SJSA1 (cell line): ENCODE results near the gene QSER1. TPM values are rescaled to one million over a fixed set of nuclear protein-coding genes. Genes with fewer than 3 reads are reported as not detected.

Source experiments
- DNase-seq, 2 experiments: peaks; one replicate each; pipeline ENCODE4 v3.0.0-alpha.2; 2015 to 2020; ENCODE audit warnings: low spot score in 2 of 2, low read depth in 1 of 2
- H3K27ac ChIP-seq: fragments of 250-450 bp; sonication (Bioruptor Pico); 2 replicates; pipeline ENCODE4 v1.5.1; 2020; ENCODE audit warnings: mild to moderate bottlenecking, moderate library complexity
- H3K27me3 ChIP-seq: fragments of 250-450 bp; sonication (Bioruptor Pico); replicated peaks from 2 replicates; pipeline ENCODE4 v1.5.1; 2020; ENCODE audit warnings: mild to moderate bottlenecking, moderate library complexity
- H3K36me3 ChIP-seq: fragments of 250-450 bp; sonication (Bioruptor Pico); 2 replicates; pipeline ENCODE4 v1.5.1; 2020; ENCODE audit warnings: mild to moderate bottlenecking
- H3K4me1 ChIP-seq: fragments of 250-450 bp; sonication (Bioruptor Pico); replicated peaks from 2 replicates; pipeline ENCODE4 v1.6.1; 2021; ENCODE audit warnings: mild to moderate bottlenecking
- H3K4me3 ChIP-seq: fragments of 250-450 bp; sonication (Bioruptor Pico); 2 replicates; pipeline ENCODE4 v1.5.1; 2020; ENCODE audit warnings: mild to moderate bottlenecking
- H3K9me3 ChIP-seq: fragments of 250-450 bp; sonication (Bioruptor Pico); replicated peaks from 2 replicates; pipeline ENCODE4 v1.5.1; 2020; ENCODE audit warnings: mild to moderate bottlenecking
- total RNA-seq: library from RNA; depleted of rRNA; stranded (reverse); fragments of >200 nt; shearing (Covaris generic); gene quantifications from 2 replicates; pipeline ENCODE4 v1.2.3, GENCODE V29; 2014

QSER1 gene
- total RNA-seq, 1 experiment from 2014 or later, result 24.9 TPM

DNA sequence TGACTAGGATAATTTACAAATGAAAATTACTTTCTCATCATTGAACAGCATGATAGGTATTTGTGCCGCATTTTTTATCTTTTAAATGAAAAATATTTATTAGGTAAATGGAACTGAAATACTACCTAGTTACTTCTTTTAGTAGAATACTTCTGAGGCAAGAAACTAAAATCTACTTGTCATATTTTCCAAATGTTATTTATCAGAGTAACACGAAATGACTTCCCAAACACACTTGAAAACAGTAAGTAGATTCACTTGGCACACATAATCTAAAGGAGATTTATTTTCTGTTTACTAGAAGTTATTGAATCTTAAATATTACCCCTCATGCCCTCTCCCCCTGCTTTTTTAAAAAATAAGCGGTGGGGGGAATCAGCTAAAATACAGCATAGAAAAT lies 2.3 kb downstream of the QSER1 start:
- H3K4me3 ChIP-seq, result no peak overlapping the region
- 0 out of 2 replicates have a peak, but pooled peaks cover 3% of the 10 kb centered on the region for H3K4me1 ChIP-seq
- no peak for DNase-seq
- H3K9me3 ChIP-seq, result no peaks in the 10 kb centered on the region
- peaks cover 18% of the 10 kb centered on the region for H3K36me3 ChIP-seq
- peak overlapping the region; percentile 74 for H3K27ac ChIP-seq
- H3K27me3 ChIP-seq, result no peaks in the 10 kb centered on the region

DNA sequence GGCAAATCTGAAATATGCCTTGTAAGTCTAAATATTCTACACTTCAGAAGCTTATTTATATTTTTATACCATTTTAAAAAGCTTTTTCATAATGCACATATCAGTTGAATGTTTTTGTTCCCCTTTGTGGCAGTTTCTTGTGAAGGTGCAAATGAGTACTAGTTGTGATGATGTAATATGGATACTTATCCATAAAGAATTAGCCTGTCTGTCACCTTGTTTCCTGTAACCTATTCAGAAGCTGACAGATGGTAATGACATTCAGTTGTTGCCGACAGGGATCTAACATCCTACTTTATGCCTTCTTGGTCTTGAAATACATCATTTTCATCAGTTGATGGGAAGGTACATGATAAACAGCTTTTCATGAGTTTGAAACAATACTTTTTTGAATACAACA lies 2.9 kb downstream of the QSER1 start:
- DNase-seq, result no peak
- Histone ChIP-seq H3K27ac (no peak overlapping the region), H3K27me3 (no peaks in the 10 kb centered on the region), H3K9me3 (no peaks in the 10 kb centered on the region), H3K4me3 (no peak overlapping the region), H3K36me3 (peaks cover 24% of the 10 kb centered on the region), H3K4me1 (0 out of 2 replicates have a peak, but pooled peaks cover 3% of the 10 kb centered on the region)

DNA sequence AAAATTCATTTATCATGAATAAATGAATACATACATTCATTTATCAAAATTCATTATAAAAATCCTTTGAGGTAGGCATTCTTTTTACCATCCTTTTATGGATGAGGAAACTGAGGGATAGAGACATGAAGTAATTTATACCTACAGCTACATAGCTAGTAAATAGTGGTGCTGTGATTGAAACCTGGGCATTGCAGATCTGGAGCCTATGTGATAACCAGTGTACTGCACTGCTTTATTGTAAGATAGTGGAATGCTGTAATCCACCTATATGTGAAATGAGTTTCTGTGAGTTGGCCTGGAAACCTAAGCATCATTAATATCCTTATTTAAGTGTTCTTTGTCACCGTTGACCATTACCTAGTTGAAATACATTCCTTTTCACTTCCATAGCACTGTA lies 4.5 kb downstream of the QSER1 start:
- peaks cover 28% of the 10 kb centered on the region for H3K36me3 ChIP-seq
- no peak overlapping the region for H3K27ac ChIP-seq
- no peaks in the 10 kb centered on the region for H3K9me3 ChIP-seq
- no peak for DNase-seq
- no peaks in the 10 kb centered on the region for H3K4me1 ChIP-seq
- no peak overlapping the region for H3K4me3 ChIP-seq
- H3K27me3 ChIP-seq, result no peaks in the 10 kb centered on the region

DNA sequence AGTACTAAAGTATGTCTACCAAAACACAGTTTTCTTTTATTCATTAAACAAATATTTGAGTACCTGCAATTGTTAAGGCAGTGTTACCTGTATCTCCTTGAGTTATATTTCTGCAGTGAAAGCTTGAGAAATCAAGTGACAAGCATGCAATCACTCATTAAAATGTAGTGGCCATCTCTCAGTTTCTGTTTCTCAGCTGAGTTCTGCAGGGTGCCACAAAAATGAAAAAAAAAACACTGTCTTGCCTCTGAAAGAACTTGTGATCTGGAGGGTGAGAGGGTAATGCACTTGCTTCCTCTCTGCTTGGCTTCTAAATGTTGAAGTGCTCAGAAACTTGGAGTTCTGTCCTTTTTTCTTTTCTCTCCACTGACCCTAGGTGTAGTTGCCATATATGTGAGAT lies 6.8 kb downstream of the QSER1 start:
- Histone ChIP-seq H3K4me1 (no peaks in the 10 kb centered on the region), H3K4me3 (no peak overlapping the region), H3K36me3 (peaks cover 22% of the 10 kb centered on the region), H3K9me3 (no peaks in the 10 kb centered on the region), H3K27me3 (no peaks in the 10 kb centered on the region), H3K27ac (no peak overlapping the region)
- DNase-seq, result no peak

DNA sequence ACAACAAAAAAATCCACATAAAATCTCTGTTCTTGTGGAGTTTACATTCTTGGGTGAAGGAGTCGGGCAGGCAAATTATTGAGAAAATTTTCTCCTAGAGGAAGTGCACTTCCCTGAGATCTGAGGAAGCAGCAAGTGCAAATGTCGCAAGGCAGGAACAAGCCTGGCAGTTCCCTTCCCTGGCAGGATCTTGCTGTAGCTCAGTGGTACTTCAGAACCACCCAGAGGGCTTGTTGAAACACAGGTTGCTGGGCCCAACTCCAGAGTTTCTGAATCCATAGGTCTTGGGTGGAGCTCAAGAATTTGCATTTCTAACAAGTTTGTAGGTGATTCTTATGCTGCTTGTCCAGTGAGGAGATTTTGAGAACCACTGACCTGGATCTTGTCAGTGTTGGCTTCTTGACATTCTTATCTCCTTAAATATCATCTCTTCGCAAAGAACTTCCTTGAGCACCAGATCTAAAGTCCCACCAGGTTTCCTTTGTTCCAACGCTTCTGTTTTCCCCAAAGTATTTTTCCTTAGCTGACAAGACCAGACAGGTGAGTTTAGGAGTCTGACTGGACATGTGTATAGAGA lies 9.6 kb downstream of the QSER1 start:
- Histone ChIP-seq H3K4me1 (no peaks in the 10 kb centered on the region), H3K9me3 (no peaks in the 10 kb centered on the region), H3K36me3 (peaks cover 22% of the 10 kb centered on the region), H3K4me3 (no peak overlapping the region), H3K27ac (no peak overlapping the region), H3K27me3 (no peaks in the 10 kb centered on the region)
- DNase-seq, result no peak

DNA sequence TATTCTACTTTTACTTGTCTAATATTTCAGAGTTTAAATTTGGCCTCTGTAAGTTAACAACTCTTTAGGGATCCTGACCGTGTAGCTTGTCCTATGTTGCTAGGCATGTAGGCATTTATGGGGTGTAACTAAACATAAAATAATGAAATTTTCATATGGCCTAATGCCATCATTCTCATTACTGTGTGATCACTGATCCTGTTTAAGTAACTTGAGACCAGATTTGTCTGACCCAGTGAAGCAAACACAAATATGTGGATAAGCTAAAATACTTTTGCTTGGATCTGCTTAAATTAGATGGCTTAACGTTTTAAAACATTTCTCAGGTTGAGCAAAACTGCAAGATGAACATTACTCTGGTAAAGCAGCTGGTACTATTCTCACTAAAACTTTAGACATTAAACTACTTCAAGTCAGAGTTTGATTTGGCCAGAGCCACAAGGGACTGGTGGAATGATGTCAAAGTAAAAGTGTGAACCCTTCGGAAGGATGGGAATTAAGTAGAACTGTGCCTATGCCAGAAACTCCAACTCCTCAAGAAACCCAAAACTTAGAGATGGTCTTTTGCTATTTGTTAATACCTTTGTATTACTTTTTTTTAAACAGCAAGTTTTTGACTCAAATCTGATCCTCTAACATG lies 12.5 kb downstream of the QSER1 start:
- no peak for DNase-seq
- Histone ChIP-seq H3K36me3 (peaks cover 10% of the 10 kb centered on the region), H3K4me3 (no peak overlapping the region), H3K9me3 (no peaks in the 10 kb centered on the region), H3K4me1 (no peaks in the 10 kb centered on the region), H3K27ac (no peak overlapping the region), H3K27me3 (no peaks in the 10 kb centered on the region)

DNA sequence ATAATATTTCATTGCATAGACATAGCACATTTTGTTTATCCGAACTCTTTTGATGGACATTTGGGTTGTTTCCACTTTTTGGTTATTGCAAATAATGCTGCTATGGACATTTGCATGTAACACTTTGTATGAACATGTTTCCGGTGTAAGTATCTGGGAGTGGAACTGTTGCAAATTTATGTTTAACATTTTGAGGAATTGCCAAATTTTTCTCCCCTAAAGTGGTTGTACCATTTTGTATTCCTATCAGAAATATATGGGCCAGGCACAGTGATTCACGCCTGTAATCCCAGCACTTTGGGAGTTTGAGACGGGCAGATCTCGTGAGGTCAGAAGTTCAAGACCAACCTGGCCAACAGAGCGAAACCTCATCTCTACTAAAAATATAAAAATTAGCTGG lies 16.0 kb downstream of the QSER1 start:
- Histone ChIP-seq H3K4me1 (no peaks in the 10 kb centered on the region), H3K4me3 (no peak overlapping the region), H3K9me3 (no peaks in the 10 kb centered on the region), H3K27me3 (no peaks in the 10 kb centered on the region), H3K27ac (no peak overlapping the region), H3K36me3 (peaks cover 12% of the 10 kb centered on the region; the same call in 1 of the 2 replicates)
- no peak for DNase-seq

DNA sequence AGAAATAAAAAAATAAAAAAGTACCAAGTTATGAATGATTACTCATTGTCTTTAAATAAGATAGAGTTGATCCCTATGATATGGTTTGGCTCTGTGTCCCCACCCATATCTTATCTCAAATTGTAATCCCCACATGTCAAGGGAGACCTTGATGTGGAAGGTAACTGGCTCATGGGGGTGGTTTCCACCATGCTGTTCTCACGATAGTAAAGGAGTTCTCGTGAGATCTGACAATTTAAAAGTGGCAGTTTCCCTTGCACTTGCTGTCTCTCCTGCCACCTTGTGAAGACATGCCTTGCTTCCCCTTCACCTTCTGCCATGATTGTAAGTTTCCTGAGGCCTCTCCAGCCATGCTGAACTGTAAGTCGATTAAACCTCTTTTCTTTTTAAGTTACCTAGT lies 18.8 kb downstream of the QSER1 start:
- no peak overlapping the region for H3K4me3 ChIP-seq

DNA sequence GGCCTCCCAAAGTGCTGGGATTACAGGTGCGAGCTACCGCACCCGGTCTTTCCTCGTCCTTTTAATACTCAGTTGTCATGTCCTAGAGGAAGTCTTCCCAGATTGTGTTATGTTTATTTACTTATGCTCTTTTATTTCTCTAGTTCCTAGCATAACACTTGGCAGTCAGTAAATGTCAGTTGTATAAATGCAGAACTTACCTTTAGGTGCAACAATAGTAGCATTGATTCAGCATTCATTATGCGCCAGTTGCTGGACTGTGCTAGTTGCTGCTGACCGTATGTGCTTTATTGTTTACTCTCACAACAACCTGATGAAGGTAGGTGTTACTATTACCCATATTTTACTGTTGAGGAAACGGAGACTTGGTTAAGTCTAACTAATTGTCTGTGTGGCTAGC lies 20.8 kb downstream of the QSER1 start:
- no peak overlapping the region for H3K4me3 ChIP-seq
- peaks cover 16% of the 10 kb centered on the region; the same call in 1 of the 2 replicates for H3K36me3 ChIP-seq
- H3K27me3 ChIP-seq, result no peaks in the 10 kb centered on the region
- no peak overlapping the region for H3K27ac ChIP-seq
- H3K9me3 ChIP-seq, result no peaks in the 10 kb centered on the region
- no peak for DNase-seq
- H3K4me1 ChIP-seq, result peaks cover 5% of the 10 kb centered on the region

More for the DNA sequence above, 18.8 kb downstream of the QSER1 start:
- Histone ChIP-seq H3K4me1 (no peaks in the 10 kb centered on the region), H3K27me3 (no peaks in the 10 kb centered on the region), H3K36me3 (peaks cover 17% of the 10 kb centered on the region; the same call in 1 of the 2 replicates), H3K27ac (no peak overlapping the region), H3K9me3 (no peaks in the 10 kb centered on the region)
- DNase-seq, result no peak

DNA sequence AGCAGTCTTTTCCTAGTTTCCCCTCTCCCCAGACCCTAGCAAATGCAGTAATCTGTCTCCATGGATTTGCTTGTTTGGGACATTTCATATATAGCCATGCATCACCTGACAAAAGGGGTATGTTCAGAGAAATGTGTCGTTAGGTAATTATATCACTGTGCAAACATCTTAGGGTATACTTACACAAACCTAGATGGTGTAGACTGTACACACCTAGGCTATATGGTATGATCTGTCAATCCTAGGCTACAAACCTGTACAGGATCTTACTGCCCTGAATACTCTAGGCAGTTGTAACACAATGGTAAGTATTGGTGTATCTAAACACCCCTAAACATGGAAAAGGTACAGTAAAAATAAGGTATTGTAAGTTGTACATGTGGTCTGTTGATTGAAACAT lies 23.8 kb downstream of the QSER1 start:
- Histone ChIP-seq H3K27ac (no peak overlapping the region), H3K9me3 (no peaks in the 10 kb centered on the region), H3K4me1 (peaks cover 5% of the 10 kb centered on the region), H3K27me3 (no peaks in the 10 kb centered on the region), H3K36me3 (peaks cover 14% of the 10 kb centered on the region; the same call in 1 of the 2 replicates), H3K4me3 (no peak overlapping the region)
- no peak for DNase-seq

DNA sequence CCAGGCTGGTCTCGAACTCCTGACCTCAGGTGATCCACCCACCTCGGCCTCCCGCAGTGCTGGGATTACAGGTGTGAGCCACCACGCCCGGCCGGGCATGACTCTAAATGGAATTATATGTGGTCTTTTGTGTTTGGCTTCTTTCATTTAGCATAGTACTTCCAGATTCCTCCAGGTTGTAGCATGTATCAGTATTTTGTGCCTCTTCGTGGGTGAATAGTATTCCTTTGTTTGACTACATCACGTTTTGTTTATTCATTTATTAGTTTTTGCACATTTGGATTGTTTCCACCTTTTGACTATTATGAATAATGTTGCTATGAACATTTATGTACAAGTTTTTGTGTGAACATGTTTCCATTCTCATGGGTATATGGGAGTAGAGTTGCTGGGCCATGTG lies 24.4 kb downstream of the QSER1 start:
- H3K27ac ChIP-seq, result no peak overlapping the region
- peaks cover 5% of the 10 kb centered on the region for H3K4me1 ChIP-seq
- no peak for DNase-seq
- no peaks in the 10 kb centered on the region for H3K27me3 ChIP-seq
- no peaks in the 10 kb centered on the region for H3K9me3 ChIP-seq
- H3K36me3 ChIP-seq, result peaks cover 8% of the 10 kb centered on the region; the same call in 1 of the 2 replicates
- no peak overlapping the region for H3K4me3 ChIP-seq

DNA sequence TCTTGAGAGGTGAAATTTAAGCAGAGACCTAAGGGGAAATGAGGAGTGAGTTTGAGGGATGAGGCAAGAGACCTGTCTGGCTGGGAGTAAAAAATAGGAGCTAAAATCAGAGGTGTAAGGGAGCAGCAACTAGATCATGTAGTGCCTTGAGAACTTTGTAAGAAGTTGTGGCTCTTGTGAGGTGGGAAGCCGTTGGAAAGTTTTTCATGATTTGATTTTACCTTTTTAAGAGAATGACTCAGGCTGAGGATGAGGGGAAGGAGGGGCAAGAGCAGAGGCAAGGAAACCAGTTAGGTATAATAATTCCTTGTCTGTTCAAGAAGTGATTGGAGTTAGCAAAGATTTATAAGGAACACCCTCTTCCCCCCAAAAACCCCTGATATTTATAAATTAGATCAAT lies 25.8 kb downstream of the QSER1 start:
- DNase-seq, result no peak
- H3K27me3 ChIP-seq, result no peaks in the 10 kb centered on the region
- peaks cover 5% of the 10 kb centered on the region for H3K4me1 ChIP-seq
- H3K36me3 ChIP-seq, result peaks cover 7% of the 10 kb centered on the region; the same call in 1 of the 2 replicates
- H3K27ac ChIP-seq, result no peak overlapping the region
- no peaks in the 10 kb centered on the region for H3K9me3 ChIP-seq
- H3K4me3 ChIP-seq, result no peak overlapping the region

DNA sequence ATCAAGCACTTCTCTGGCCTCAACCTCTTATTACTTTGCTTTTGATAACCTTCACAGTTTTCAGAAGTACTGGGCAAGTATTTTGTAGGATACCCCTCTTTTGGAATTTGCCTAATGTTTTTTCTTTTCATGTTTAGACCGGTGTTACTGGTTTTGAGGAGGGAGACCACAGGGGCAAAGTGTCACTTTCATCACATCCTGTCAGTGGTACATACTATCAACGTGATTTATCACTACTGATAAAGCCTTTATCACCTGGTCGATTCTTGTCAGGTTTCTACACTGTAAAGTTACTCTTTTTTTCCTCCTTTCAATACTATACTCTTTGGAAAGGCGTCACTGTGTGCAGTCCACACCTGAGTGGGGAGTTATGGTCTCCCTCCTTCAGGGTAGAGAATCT lies 26.7 kb downstream of the QSER1 start:
- Histone ChIP-seq H3K4me3 (no peak overlapping the region), H3K4me1 (peaks cover 5% of the 10 kb centered on the region), H3K9me3 (no peaks in the 10 kb centered on the region), H3K27me3 (no peaks in the 10 kb centered on the region), H3K36me3 (peaks cover 4% of the 10 kb centered on the region; the same call in 1 of the 2 replicates), H3K27ac (no peak overlapping the region)
- no peak for DNase-seq

DNA sequence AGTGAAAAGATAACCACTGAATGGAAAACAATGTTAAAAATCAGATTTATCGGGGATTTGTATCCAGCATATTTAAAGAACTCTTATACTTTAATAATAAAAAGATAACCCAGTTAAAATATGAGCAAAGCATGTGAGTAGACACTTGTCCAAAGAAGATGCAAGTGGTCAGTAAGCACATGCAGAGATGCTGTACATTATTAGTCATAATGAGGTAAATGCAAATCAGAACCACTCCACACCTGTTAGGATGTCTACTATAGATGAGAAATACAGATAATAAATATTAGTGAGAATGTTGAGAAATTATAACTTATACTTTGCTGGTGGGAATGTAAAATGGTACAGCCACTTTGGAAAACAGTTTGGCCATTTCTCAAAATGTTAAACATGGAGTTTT lies 28.0 kb downstream of the QSER1 start:
- H3K36me3 ChIP-seq, result peaks cover 4% of the 10 kb centered on the region
- H3K4me3 ChIP-seq, result no peak overlapping the region
- no peak for DNase-seq
- peaks cover 5% of the 10 kb centered on the region for H3K4me1 ChIP-seq
- H3K27ac ChIP-seq, result no peak overlapping the region
- H3K9me3 ChIP-seq, result no peaks in the 10 kb centered on the region
- H3K27me3 ChIP-seq, result no peaks in the 10 kb centered on the region
